Bronchial epithelial cell (primary cell): ENCODE data around the gene SLIT3. TPM values are rescaled to one million over a fixed set of nuclear protein-coding genes. Genes with fewer than 3 reads are reported as not detected.

ENCODE experiments used
- DNase-seq: peaks from one replicate; pipeline ENCODE4 v3.0.0-alpha.2; 2010; ENCODE audit warnings: low read depth
- FAIRE-seq: peaks from 2 replicates; lab custom pipeline; 2011; peaks lifted over from hg19 to GRCh38; lab: Jason Lieb, UNC
- H3K27me3 ChIP-seq: 2 replicates; pipeline ENCODE4 v1.5.1; 2011; ENCODE audit warnings: low read length; ENCODE audit not compliant: control insufficient read depth, insufficient read depth
- H3K36me3 ChIP-seq: 2 replicates; pipeline ENCODE4 v1.5.1; 2011; ENCODE audit warnings: low read length; ENCODE audit not compliant: control insufficient read depth, insufficient read depth
- H3K4me3 ChIP-seq: 2 replicates; pipeline ENCODE4 v1.5.1; 2011; ENCODE audit warnings: mild to moderate bottlenecking, low read depth, low read length, control low read depth
- total RNA-seq: library from RNA; depleted of rRNA; stranded (reverse); fragments of >200 nt; gene quantifications from 2 replicates; pipeline ENCODE4 v1.2.1, GENCODE V29; 2014
- TF ChIP-seq, protein P1 (sequence below): IDR thresholded peaks from 2 replicates; pipeline ENCODE4 v1.5.1; 2011; ENCODE audit warnings: mild to moderate bottlenecking, moderate library complexity, low read length, control low read depth, inconsistent platforms; ENCODE audit not compliant: insufficient read depth, severe bottlenecking

SLIT3 gene
- total RNA-seq, 1 donor from 2014 or later, result 0.79 TPM

DNA sequence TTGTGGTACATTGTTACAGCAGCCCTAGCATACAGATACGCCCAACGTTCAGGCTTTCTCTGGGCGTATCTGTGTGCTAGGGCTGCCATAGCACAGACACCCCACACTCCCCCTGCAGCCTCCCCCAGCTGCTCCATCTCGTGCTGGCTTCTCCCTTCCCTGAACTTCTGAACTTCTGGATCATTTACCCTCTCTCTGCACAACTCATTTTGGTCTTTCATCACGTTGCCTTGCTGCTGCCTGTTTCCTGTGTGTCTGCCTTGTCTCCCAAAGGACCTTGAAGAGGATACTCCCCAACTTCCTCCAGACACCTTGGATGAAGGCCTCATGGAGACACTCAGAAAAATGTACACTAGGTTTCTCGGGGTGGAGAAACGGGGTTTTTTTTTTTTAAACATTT, 37.3 kb downstream of the SLIT3 start:
- Histone ChIP-seq H3K4me3 (no peak overlapping the region), H3K36me3 (no peaks in the 10 kb centered on the region), H3K27me3 (no peaks in the 10 kb centered on the region)
- TF ChIP-seq, protein P1, sequence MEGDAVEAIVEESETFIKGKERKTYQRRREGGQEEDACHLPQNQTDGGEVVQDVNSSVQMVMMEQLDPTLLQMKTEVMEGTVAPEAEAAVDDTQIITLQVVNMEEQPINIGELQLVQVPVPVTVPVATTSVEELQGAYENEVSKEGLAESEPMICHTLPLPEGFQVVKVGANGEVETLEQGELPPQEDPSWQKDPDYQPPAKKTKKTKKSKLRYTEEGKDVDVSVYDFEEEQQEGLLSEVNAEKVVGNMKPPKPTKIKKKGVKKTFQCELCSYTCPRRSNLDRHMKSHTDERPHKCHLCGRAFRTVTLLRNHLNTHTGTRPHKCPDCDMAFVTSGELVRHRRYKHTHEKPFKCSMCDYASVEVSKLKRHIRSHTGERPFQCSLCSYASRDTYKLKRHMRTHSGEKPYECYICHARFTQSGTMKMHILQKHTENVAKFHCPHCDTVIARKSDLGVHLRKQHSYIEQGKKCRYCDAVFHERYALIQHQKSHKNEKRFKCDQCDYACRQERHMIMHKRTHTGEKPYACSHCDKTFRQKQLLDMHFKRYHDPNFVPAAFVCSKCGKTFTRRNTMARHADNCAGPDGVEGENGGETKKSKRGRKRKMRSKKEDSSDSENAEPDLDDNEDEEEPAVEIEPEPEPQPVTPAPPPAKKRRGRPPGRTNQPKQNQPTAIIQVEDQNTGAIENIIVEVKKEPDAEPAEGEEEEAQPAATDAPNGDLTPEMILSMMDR, result no peak
- FAIRE-seq (no peak), DNase-seq (no peak)

- Histone ChIP-seq H3K36me3 (no peaks in the 10 kb centered on the region), H3K27me3 (no peaks in the 10 kb centered on the region), H3K4me3 (no peak overlapping the region)
- DNase-seq (no peak), FAIRE-seq (no peak)
- TF ChIP-seq, protein P1, result no peak
Measured at GRCh38 chr5:169260896-169261569, 39.9 kb downstream of the SLIT3 start.

DNA sequence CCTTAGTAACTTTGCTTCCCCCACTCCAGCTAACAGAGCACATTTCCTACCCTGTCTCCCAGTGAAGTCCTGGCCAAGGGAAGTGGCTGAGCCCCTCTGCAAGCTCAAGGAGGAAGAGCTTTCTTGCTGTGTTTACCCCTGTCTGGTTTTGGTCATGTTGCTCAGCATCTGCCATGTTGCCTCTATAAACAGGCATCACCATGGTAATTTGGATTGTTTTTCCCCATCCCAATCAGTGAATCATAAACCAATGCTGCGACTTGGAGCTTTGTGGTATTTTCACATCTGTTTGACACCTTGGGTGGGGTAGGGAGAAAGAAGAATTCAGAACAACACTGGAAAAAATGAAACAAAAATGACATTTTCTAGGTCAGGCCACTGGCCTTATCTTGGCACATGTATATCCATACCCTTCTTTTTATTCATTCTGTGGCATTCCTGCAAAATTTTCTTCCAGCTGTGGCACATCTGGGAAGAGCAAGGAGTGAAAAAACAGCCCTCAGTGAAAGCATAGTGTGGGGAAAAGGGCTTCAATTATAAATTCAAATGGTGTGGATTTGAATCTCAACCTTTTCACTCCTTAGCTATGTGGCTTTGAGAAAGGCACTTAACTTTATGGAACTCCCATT, 42.5 kb downstream of the SLIT3 start:
- no peaks in the 10 kb centered on the region for H3K27me3 ChIP-seq
- no peak for FAIRE-seq
- H3K36me3 ChIP-seq, result no peaks in the 10 kb centered on the region
- no peak for DNase-seq
- TF ChIP-seq, protein P1, result no peak
- no peak overlapping the region for H3K4me3 ChIP-seq

GRCh38 chr5:169256191-169256590, 44.7 kb downstream of the SLIT3 start:
- Histone ChIP-seq H3K4me3 (no peak overlapping the region), H3K36me3 (no peaks in the 10 kb centered on the region), H3K27me3 (no peaks in the 10 kb centered on the region)
- no peak for DNase-seq
- TF ChIP-seq, protein P1, result no peak
- no peak for FAIRE-seq

- Histone ChIP-seq H3K4me3 (no peak overlapping the region), H3K36me3 (no peaks in the 10 kb centered on the region), H3K27me3 (no peaks in the 10 kb centered on the region)
- no peak for DNase-seq
- TF ChIP-seq, protein P1, result no peak
- FAIRE-seq, result no peak
Measured at GRCh38 chr5:169253071-169253470, 47.9 kb downstream of the SLIT3 start.
